ENCODE data around the gene LRIG1.

Gene LRIG1

DNA sequence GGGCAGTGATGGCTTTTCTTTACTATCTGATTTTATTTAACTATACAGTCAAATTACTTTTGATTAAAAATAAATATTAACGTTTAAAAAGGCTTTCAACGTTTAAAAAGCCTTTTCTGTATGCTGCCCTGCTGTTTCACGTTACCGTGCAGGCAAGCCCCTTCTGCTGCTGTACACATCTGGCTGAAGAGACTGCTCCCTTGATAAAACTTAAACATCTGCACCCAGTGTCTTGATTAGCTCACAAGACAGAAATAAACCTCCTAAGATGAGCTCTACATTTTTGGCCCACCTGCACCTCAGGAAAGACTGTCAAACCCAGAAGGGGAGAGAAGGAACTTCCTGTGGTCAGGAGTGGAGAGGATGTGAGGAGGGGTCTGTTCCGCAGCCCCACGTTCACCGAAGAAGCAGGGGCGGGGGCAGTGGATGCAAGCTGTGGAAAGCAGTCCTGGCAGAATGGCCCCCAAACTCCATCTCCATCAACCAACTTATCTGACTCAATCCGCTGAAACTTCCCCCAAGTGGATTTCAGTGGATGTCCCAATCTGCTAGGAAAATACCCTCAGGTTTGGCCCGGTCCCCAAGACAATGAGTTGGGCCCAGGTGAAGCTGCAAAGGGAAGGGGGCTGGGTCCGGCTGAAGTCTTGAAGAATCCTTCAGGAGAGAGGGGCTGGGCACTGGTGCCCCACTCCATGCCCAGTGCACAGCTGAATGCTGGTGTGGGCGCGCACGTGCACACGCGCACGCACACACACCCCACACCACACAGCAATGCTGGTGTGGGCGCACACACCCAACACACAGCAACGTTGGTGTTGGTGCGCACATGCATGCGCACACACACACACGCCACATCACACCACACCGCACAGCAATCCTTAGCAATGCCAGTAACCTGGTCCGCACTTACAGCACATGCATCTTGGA, 88.6 kb downstream of the LRIG1 start:
- POLR2A ChIA-PET = no interaction called here

DNA sequence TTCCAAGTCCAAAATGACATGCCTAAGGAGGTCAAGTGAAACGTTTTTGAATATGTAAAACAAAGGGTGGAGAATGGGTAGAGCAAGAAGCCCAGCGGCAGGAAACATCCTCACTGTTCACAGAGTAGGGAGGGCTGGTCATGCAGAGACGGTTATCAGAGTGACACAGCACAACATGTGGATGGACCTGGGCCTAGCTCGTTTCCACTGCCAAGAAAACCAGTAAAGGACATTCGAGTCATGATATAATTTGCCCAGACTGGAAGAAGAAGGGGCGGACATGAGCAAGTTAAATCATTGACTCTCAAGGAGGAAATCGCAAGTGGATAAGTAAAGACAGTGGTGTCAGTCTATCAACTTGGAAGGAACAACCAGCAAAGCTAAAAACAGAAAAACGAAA, 89.3 kb downstream of the LRIG1 start:
- TF ChIP-seq CTCF (IDR thresholded peaks at IDR 0.05; ENCODE audit: control extremely low read depth, extremely low read depth, low read depth, missing control alignments) = no peak
- DNase-seq (ENCODE audit: extremely low spot score) = no peak
- CTCF ChIA-PET = interaction anchor here (0.9 to 11.4 kb wide), 4 partner anchors 15 to 408 kb away, joined by 3 to 176 read pairs (median 56); no protein-coding TSS in a partner anchor
- POLR2A ChIA-PET = no interaction called here

More for the DNA sequence above, 88.6 kb downstream of the LRIG1 start:
- no peak for DNase-seq (ENCODE audit: extremely low spot score)
- CTCF ChIA-PET = interaction anchor here (1.0 to 11.4 kb wide), 3 partner anchors 16 to 407 kb away, joined by 3 to 176 read pairs (median 108); no protein-coding TSS in a partner anchor
- no peak for TF ChIP-seq CTCF (IDR thresholded peaks at IDR 0.05; ENCODE audit: control extremely low read depth, extremely low read depth, low read depth, missing control alignments)

- TF ChIP-seq CTCF (IDR thresholded peaks at IDR 0.05; ENCODE audit: control extremely low read depth, extremely low read depth, low read depth, missing control alignments) = no peak
- CTCF ChIA-PET = interaction anchor here (0.9 to 11.4 kb wide), 7 partner anchors 15 to 408 kb away, joined by 3 to 176 read pairs (median 3); no protein-coding TSS in a partner anchor
- DNase-seq (ENCODE audit: extremely low spot score) = no peak
- POLR2A ChIA-PET = no interaction called here
Measured at GRCh38 chr3:66410976-66411375, 89.8 kb downstream of the LRIG1 start.

DNA sequence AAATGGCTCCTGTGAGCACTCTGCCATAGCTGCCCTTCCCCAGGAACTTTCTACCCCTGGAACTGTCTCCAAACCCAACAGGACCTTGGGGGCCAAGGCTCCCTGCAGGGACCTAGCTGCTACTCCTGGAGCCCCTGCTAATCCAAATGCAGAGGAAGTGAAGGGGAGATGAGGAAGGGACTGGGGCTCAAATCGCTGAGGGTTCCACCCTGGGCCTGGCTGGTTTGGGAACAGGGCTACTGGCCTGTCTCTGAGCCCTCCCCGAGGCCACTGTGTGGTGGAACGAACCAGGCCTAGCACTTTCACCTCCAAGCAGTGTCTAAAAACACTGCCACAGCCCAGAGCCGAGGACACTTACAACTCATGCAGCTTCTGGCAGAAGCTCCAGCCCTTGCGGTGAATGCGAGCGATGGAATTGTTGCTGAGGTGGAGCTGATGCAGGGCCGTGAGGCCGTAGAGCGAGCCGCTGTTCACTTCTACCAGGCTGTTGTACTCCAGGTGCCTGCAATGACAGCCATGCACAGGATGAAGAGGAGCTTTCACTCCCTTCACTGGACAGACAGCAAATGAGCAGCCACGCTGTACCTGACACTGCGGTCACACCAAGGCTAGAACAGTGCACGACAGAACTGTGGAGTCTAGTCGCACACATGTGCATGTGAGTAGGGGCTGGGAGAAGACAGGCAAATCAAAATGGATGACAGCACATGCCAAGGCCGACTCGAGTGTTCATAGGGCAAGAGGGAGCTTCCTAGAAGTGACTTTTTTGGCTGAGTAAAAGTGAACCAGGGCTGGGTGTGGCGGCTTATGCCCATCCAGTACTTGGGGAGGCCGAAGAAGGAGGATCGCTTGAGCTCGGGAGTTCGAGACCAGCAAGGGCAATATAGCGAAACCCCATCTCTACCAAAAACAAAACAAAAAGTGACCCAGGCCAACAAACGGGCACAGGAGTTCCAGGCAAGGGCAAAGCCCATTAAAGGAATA, 90.8 kb downstream of the LRIG1 start:
- POLR2A ChIA-PET = no interaction called here
- no peak for TF ChIP-seq CTCF (IDR thresholded peaks at IDR 0.05; ENCODE audit: control extremely low read depth, extremely low read depth, low read depth, missing control alignments)
- CTCF ChIA-PET = interaction anchor here (0.9 to 11.4 kb wide), 7 partner anchors 14 to 409 kb away, joined by 3 to 176 read pairs (median 6); no protein-coding TSS in a partner anchor
- DNase-seq (ENCODE audit: extremely low spot score) = no peak

GRCh38 chr3:66407611-66408218, 93.1 kb downstream of the LRIG1 start:
- peak; percentile 88 for DNase-seq (ENCODE audit: extremely low spot score)
- ChIA-PET CTCF (interaction anchor here (0.7 to 11.4 kb wide), 53 partner anchors 10 to 594 kb away, joined by 3 to 176 read pairs (median 4); no protein-coding TSS in a partner anchor), POLR2A (no interaction called here)
- TF ChIP-seq CTCF (IDR thresholded peaks at IDR 0.05; ENCODE audit: control extremely low read depth, extremely low read depth, low read depth, missing control alignments) = peak; percentile 95

Measured in GM10248 (cell line).